Suprapubic skin (tissue), 3 donors: ENCODE results near the gene LZTS2.

Experiments
- EP300 ChIP-seq: sonication (generic); formaldehyde crosslinking; IDR thresholded peaks from one replicate; pipeline ENCODE4 v1.6.1; 2017; ENCODE audit warnings: antibody characterized with exemption
- POLR2A ChIP-seq, 2 donors: fragments of 450-650 bp; IDR thresholded peaks; one replicate each; pipeline ENCODE4 v1.6.1; 2017; ENCODE audit warnings: antibody characterized with exemption in 2 of 2, mild to moderate bottlenecking in 2 of 2, moderate library complexity in 2 of 2
- TF ChIP-seq, protein P1 (sequence below), 2 donors: fragments of 200-600 bp in 1 of 2; fragments of 450-650 bp in 1 of 2; sonication (generic) in 1 of 2; IDR thresholded peaks; one replicate each; pipeline ENCODE4 v1.5.1; 2016 to 2019; ENCODE audit warnings: antibody characterized with exemption in 2 of 2, mild to moderate bottlenecking in 1 of 2, moderate library complexity in 1 of 2

DNA sequence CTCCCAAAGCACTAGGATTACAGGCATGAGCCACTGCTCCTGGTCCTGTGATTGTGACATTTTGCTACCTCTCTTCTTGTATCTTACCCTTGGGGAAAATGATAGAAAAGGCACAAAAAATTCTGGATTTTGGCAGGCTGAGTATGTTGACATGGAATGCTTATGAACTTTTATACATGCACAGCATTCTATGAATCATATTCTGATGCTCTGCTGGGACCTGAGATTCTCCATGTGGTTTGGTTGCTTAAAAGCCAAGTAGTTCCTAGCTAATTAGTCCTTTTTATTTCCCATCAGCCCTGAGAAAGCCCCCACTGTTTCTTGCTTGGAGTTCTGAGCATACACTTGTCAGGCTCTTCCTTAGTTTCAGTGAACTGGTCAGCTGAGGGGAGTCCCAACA, 53.9 kb downstream of the LZTS2 start:
- no peak for TF ChIP-seq POLR2A (IDR thresholded peaks at IDR 0.05)
- TF ChIP-seq, protein P1, sequence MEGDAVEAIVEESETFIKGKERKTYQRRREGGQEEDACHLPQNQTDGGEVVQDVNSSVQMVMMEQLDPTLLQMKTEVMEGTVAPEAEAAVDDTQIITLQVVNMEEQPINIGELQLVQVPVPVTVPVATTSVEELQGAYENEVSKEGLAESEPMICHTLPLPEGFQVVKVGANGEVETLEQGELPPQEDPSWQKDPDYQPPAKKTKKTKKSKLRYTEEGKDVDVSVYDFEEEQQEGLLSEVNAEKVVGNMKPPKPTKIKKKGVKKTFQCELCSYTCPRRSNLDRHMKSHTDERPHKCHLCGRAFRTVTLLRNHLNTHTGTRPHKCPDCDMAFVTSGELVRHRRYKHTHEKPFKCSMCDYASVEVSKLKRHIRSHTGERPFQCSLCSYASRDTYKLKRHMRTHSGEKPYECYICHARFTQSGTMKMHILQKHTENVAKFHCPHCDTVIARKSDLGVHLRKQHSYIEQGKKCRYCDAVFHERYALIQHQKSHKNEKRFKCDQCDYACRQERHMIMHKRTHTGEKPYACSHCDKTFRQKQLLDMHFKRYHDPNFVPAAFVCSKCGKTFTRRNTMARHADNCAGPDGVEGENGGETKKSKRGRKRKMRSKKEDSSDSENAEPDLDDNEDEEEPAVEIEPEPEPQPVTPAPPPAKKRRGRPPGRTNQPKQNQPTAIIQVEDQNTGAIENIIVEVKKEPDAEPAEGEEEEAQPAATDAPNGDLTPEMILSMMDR (IDR thresholded peaks at IDR 0.05), result no peak
- TF ChIP-seq EP300, result no peak
